Subcutaneous abdominal adipose tissue (tissue), 5 donors: Measurements from ENCODE around the gene GCK.
"Not testable (repeated sequence)": the region's sequence is repeated elsewhere in the genome, so short reads cannot be mapped to it uniquely, and the experiment has no call there.

Experiments
- H3K27ac ChIP-seq: one replicate; pipeline ENCODE4 v1.7.0; 2013; ENCODE audit warnings: low read depth, mild to moderate bottlenecking, inconsistent platforms, low read length, moderate library complexity
- H3K27me3 ChIP-seq, 5 donors: one replicate each; pipeline ENCODE4 v1.7.0; 2013; ENCODE audit warnings: low read length in 5 of 5, inconsistent platforms in 1 of 5; ENCODE audit not compliant: control insufficient read depth in 5 of 5, insufficient read depth in 4 of 5
- H3K36me3 ChIP-seq, 5 donors: one replicate each; pipeline ENCODE4 v1.7.0; 2013; ENCODE audit warnings: low read length in 5 of 5; ENCODE audit not compliant: control insufficient read depth in 5 of 5, insufficient read depth in 5 of 5
- H3K4me1 ChIP-seq, 5 donors: one replicate each; pipeline ENCODE4 v1.7.0; 2013; ENCODE audit warnings: low read length in 5 of 5, mild to moderate bottlenecking in 3 of 5, moderate library complexity in 1 of 5; ENCODE audit not compliant: control insufficient read depth in 5 of 5, insufficient read depth in 5 of 5
- H3K4me3 ChIP-seq, 5 donors: one replicate each; pipeline ENCODE4 v1.7.0; 2013; ENCODE audit warnings: low read length in 5 of 5, low read depth in 1 of 5
- H3K9ac ChIP-seq, 5 donors: one replicate each; pipeline ENCODE4 v1.7.0; 2013; ENCODE audit warnings: low read length in 5 of 5, mild to moderate bottlenecking in 4 of 5, moderate library complexity in 3 of 5
- H3K9me3 ChIP-seq, 5 donors: one replicate each; pipeline ENCODE4 v1.7.0; 2013; ENCODE audit warnings: low read length in 5 of 5; ENCODE audit not compliant: control insufficient read depth in 5 of 5
- donor health status: healthy.
- donor health status: healthy.
- donor health status: healthy.
- donor health status: healthy.
- donor health status: healthy.

The GCK gene

DNA sequence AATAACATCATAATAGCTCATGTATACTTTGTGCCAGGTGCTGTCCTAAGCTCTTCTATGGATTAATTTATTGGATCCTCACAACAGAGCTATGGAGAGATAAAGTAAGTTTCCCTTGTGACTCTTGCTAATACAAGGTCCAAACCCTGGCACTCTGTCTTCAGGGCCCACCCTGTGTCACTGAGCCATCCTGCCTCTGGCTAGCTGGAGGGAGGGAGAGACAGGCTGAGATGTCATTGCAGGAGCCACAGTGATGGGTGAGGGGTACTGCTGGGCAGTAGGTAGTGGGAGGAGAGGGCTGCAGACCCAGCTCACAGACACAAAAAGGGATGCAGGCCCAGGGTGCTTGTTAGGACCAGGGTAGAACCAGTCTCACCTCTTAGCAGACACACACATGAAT lies 16.9 kb downstream of the GCK start:
- no peaks in the 10 kb centered on the region for H3K9me3 ChIP-seq
- H3K9ac ChIP-seq: no peak overlapping the region
- no peaks in the 10 kb centered on the region for H3K4me1 ChIP-seq
- peaks cover 0 to 6% (median 3%) of the 10 kb centered on the region in 5 donors for H3K27me3 ChIP-seq
- no peak overlapping the region for H3K27ac ChIP-seq
- no peak overlapping the region for H3K4me3 ChIP-seq
- no peaks in the 10 kb centered on the region for H3K36me3 ChIP-seq

DNA sequence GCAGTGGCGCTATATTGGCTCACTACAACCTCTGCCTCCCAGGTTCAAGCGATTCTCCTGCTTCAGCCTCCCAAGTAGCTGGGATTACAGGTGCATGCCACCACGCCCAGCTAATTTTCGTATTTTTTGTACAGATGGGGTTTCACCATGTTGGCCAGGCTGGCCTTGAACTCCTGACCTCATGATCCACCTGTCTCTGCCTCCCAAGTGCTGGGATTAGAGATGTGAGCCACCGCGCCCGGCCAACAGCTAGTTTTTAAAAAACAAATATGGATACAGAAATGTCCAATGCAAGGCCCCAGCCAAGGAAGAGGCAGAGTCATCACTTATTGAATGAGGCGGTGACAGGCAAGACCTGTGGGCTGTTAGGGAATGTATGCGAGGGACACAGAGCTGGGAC lies 17.3 kb downstream of the GCK start:
- H3K9me3 ChIP-seq, H3K4me1 ChIP-seq, H3K27ac ChIP-seq, H3K27me3 ChIP-seq, H3K36me3 ChIP-seq, H3K4me3 ChIP-seq, H3K9ac ChIP-seq: not testable (repeated sequence)

DNA sequence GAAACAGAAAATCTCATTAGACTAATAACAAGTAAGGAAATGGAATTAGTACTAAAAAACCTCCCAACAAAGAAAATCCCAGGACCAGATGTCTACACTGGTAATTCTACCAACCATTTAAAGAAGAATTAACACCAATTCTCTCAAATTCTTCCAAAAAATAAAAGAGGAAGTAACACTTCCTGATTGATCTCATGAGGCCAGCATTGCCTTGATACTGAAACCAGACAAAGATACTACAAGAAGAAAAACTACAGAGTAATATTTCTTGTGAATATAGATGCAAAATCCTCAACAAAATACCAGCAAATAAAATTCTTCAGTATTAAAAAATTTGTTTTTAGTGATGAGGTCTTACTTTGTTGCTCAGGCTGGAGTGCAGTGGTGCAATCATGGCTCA lies 21.3 kb downstream of the GCK start:
- Histone ChIP-seq H3K4me3 (no peak overlapping the region), H3K36me3 (no peaks in the 10 kb centered on the region), H3K27me3 (no peaks in the 10 kb centered on the region), H3K9me3 (no peaks in the 10 kb centered on the region), H3K4me1 (peaks cover 0 to 4% (median 0%) of the 10 kb centered on the region in 5 donors), H3K27ac (no peak overlapping the region), H3K9ac (no peak overlapping the region)

DNA sequence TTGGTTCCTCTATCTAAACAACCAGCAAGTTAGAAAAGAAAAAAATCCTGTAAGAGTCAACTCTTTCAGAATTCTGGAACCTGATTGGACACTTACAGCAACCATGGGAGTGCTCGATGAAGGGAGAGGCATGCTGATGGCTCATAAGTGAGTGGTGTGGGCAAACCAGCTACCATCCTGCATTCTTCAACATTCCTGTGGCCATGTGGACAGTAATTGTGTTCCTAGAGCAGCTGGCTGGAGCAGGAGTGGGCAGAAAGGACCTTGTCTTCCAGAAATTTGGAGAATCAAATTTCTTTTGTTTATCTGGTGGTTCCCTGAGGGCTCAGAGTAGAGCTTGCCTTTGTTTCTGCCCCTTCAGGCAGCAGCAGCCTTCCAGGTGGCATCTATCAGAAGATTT lies 25.6 kb downstream of the GCK start:
- no peak overlapping the region for H3K9ac ChIP-seq
- no peak overlapping the region for H3K4me3 ChIP-seq
- no peaks in the 10 kb centered on the region for H3K27me3 ChIP-seq
- H3K9me3 ChIP-seq: no peaks in the 10 kb centered on the region
- H3K36me3 ChIP-seq: no peaks in the 10 kb centered on the region
- peaks cover 0 to 17% (median 12%) of the 10 kb centered on the region in 5 donors for H3K4me1 ChIP-seq
- no peak overlapping the region for H3K27ac ChIP-seq

DNA sequence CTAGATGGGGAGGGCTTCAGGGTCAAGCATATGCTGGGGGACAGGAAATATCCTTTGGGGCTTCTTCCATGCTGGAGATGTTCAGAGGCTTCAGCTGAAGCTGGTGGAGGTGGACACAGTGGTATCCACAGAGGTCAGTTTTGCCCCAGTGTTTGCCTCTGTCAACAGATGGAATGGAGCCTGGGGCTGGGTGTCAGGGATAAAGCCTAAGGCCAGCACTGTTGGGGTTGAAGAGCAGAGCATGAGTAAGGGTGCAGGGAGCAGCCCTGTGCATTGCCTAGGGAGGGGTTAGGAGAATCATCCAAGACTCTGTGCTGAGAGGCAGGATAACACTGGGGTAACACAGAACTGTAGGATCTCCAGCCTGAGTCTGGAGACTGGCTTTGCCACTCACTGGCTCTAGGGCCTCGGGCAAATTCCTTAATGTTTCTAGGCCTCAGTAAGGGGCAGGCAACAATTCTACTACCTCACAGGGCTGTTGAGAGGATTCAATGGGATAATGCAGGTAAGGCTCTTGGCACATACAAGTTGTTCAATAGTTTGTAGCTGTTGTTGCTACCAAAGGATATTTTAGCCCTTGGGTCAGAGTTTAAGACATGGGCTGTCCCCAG lies 26.3 kb downstream of the GCK start:
- H3K27ac ChIP-seq: no peak overlapping the region
- H3K9ac ChIP-seq: no peak overlapping the region
- no peaks in the 10 kb centered on the region for H3K9me3 ChIP-seq
- no peaks in the 10 kb centered on the region for H3K36me3 ChIP-seq
- peaks cover 0 to 23% (median 12%) of the 10 kb centered on the region in 5 donors for H3K4me1 ChIP-seq
- no peaks in the 10 kb centered on the region for H3K27me3 ChIP-seq
- no peak overlapping the region for H3K4me3 ChIP-seq

DNA sequence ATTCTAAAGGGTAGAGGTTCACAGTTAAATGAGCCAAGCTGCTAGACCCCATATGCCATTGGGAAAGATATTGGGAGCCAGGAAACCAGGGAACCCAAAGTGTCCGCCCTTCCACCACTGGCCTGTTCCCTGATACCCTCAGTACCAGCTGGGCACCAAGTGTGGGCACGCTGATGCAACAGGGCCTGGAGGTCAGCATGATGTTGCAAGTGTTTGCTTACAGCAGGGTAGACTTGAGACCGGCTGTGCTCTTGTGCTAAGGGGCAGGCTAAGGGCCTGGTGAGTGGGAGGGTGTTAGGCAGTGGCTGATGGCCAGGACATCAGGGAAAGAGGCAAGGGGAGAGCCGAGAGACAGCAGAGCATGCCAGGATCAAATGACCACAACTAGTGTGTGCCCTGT lies 27.1 kb downstream of the GCK start:
- Histone ChIP-seq H3K27me3 (no peaks in the 10 kb centered on the region), H3K9ac (no peak overlapping the region), H3K36me3 (no peaks in the 10 kb centered on the region), H3K4me1 (peaks cover 0 to 23% (median 12%) of the 10 kb centered on the region in 5 donors), H3K27ac (no peak overlapping the region), H3K9me3 (no peaks in the 10 kb centered on the region), H3K4me3 (no peak overlapping the region)

DNA sequence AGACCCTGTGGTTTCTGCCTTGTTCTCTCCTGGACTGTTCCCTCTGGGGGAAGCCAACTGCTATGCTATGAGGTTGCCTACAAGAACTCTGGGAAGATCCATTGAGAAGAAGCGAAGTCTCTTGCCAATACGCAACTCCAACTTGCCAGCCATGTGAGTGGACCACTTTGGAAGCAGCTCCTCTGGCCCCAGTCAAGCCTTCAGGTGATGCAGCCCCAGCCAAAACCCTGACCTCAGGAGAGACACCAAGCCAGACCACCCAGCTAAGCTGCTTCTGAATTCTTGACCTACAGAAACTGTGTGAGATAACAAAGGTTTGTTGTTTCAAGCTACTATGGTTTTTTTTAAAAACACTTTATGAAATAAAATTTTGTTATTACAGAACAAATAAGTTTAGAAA lies 27.9 kb downstream of the GCK start:
- Histone ChIP-seq H3K9me3 (no peaks in the 10 kb centered on the region), H3K9ac (no peak overlapping the region), H3K4me3 (no peak overlapping the region), H3K27me3 (no peaks in the 10 kb centered on the region), H3K4me1 (peaks cover 0 to 23% (median 12%) of the 10 kb centered on the region in 5 donors), H3K27ac (no peak overlapping the region), H3K36me3 (no peaks in the 10 kb centered on the region)

DNA sequence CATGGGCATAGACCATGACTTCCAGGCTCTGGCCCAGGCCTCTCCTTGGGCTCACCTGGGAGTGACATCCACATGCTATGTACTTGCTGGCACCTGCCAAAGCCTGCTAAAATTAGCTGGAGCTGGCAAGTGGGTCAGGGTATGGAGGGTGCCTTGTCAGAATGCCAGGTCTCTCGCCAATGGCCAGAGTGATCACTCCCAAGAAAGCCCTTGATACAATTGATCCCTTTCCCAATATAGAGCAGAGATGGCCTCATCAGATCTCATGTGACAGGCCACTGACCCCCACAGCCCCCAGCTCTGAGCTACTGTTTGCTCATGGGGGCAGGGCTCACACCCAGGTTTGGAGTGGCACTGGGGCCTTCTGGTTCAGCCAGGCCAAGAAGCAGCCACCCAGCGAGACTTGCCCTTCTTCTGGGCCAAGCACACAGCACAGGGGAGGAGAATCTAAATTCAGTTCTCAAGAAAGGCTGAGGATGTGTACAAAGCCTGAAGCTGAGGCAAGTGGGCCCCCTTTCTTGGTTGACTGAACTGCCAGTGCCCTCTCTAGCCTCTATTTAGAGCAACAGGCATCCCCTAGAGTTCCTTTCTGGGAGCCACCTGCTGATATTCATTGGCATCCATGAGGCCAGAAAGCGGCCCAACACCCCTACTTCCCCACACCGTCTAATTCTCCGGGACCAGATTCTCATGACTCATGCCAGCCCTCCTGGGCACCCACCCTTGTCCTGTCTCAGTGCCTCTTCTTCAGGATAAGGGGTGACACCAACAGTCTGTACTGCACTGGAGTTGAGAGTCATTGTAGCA lies 29.2 kb downstream of the GCK start:
- Histone ChIP-seq H3K27me3 (no peaks in the 10 kb centered on the region), H3K9me3 (no peaks in the 10 kb centered on the region), H3K27ac (no peak overlapping the region)

DNA sequence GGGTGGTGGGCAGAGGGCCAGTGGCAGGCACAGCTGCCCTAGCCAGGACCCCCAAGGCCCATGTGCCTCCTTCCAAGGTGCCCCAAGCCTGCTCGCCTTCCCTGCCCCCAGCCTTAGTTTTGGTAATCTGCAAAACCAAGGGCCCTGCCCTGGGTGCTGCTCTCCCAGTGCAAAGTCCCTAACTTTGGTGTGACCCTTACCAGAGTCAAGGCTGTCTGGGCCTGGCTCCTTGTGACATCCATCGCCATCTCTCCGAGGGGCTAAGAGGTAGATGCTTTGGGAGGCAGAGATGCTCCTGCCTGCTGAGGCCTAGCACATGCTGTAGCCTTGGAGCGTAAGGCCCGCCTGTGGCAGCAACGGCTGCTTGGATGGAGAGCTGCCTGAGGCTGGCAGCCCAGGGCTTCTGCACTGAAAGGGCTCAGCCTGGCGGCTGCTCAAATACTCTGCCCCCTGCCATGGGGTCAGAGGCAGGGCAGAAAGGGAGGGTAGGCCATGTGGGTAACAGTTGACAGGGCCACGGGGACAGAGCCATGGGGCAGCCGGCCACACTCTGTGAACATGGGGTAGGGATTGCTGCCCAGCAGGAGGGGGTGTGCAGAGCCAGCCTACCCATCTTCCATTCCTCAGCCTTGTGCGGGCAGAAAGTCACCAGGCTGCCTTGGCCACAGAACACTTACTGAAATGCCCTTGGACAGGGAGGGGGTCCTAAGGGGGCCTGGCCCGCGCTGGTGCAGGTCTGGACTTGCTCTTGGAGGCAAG lies 30.2 kb downstream of the GCK start:
- Histone ChIP-seq H3K27me3 (no peaks in the 10 kb centered on the region), H3K27ac (no peak overlapping the region), H3K36me3 (no peaks in the 10 kb centered on the region), H3K9ac (no peak overlapping the region), H3K9me3 (no peaks in the 10 kb centered on the region), H3K4me3 (no peak overlapping the region), H3K4me1 (peaks cover 0 to 23% (median 12%) of the 10 kb centered on the region in 5 donors)

More for the DNA sequence above, 29.2 kb downstream of the GCK start:
- no peak overlapping the region for H3K4me3 ChIP-seq
- H3K36me3 ChIP-seq: no peaks in the 10 kb centered on the region
- no peak overlapping the region for H3K9ac ChIP-seq
- peaks cover 0 to 23% (median 12%) of the 10 kb centered on the region in 5 donors for H3K4me1 ChIP-seq
